KBM-7 (cell line): ENCODE results near the gene PFDN6.

Experiments used
- DNase-seq: peaks from one replicate; pipeline ENCODE4 v3.0.0-alpha.2; 2015
- in situ Hi-C: fragments of 300-500 bp; cut with MboI; formaldehyde crosslinking; loops from 2 replicates; pipeline ENCODE4 v1.14.3; 2020; ENCODE audit warnings: low sequenced_read_pairs, low pct_unique_long_range_greater_than_20kb, mixed read lengths

The PFDN6 gene

GRCh38 chr6:33313105-33313708, 23.8 kb downstream of the PFDN6 start:
- peak; percentile 77 for DNase-seq
- in situ Hi-C loops: no loop called here

GRCh38 chr6:33313709-33314514, 24.5 kb downstream of the PFDN6 start, which contains the start of gene TAPBP:
Gene TAPBP, minus strand, starts transcription at chr6:33314078. Its CDS starts 37 bp downstream, at chr6:33314041.
- peak; percentile 73 for DNase-seq
- in situ Hi-C loops: no loop called here

DNA sequence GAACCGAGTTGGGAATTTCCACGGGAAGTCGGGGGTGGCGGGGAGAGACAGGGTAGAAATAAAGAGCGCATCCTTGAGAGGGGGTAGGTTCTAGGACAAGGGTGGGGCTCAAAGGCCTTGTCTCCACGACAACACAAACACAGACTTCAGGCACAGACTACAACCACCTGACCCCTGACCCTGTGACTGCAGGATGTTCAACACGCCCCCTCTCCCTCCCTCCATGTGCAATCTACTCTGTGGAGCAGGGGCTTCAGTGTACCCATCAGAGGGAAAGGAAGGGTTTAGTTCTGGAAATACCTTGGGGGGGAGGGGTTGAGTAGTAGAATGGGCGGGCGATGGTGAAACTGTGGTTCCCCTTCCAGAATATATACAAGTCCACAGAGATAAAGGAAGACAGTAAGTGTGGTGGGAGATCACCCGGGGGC, 25.1 kb downstream of the PFDN6 start:
- DNase-seq: peak; percentile 67
- in situ Hi-C loops: no loop called here

DNA sequence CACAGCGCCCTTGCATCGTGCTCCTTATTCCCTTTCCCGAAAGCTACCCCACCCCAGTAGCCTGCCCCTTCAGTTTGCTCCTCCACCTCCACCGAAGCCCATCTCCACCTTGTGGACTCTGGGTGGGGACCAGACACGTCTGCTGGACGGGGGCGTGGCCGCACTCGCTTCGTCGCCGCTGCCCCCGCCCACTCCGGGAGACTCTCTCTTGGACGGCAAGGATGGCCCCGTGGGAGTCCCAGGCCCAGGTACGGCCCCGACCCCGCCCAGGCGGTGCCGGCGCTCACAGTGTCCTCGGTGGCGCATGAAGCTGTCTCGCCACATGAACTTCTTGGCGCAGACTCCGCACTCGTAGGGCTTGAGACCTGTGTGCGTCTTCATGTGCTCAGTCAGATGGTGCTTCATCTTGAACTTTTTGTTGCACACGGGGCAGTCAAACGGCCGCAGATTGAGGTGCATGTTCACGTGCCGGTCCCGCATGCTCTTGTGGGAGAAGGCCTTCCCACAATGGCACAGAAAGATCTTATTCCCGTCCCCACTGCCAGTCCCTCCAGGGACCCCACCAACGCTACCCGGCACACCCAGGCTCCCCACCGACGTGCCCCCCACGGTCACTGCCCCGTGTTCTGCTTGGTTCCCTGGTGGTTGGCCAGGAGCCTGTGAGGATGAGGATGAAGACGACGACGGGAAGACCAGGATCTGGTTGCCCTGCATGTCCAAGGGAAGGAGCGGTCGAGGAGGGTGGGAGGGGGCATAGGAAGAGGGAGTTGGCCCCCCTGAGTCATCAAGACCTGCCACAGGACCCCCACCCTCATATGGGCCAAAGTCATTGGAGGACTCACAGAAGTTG, 25.8 kb downstream of the PFDN6 start:
- in situ Hi-C loops: no loop called here
- DNase-seq: no peak

DNA sequence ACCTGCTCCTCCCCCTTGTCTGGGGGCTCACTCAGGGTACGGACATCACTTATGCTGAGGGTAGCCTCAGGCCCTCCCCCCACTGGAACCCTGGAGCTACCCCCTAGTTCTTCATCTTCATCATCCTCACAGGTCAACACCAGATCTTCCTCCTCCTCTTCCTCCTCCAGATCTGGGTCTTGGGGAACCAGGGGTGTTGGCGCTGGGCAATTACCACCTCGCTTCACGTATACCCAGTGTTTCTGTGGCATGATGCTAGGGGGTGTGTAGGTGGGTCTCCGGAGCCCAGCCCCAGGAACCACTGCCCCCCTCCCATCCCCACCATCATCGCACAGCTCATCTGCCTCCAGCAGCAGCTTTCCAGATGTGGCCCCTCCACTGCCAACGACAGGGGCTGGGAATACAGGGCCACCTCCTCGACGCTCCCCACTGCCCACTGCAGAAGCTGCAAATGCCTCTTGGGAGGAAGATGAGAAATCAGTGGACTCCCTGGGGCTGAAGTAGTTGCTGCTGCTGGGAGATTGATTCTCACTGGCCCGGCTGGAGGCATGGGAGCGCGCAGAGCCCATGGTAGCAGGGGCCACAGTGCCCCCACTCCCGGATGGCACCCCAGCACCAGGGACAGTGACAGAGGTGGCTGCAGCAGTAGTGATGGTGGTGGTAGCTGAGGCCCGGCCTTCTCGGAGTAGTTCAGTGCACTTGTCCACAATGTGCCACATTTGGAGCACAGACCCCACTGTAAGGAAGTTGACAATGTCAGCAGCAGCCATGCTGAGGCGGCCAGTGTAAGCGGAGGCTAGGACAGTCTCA, 26.6 kb downstream of the PFDN6 start:
- no peak for DNase-seq
- in situ Hi-C loops: no loop called here

DNA sequence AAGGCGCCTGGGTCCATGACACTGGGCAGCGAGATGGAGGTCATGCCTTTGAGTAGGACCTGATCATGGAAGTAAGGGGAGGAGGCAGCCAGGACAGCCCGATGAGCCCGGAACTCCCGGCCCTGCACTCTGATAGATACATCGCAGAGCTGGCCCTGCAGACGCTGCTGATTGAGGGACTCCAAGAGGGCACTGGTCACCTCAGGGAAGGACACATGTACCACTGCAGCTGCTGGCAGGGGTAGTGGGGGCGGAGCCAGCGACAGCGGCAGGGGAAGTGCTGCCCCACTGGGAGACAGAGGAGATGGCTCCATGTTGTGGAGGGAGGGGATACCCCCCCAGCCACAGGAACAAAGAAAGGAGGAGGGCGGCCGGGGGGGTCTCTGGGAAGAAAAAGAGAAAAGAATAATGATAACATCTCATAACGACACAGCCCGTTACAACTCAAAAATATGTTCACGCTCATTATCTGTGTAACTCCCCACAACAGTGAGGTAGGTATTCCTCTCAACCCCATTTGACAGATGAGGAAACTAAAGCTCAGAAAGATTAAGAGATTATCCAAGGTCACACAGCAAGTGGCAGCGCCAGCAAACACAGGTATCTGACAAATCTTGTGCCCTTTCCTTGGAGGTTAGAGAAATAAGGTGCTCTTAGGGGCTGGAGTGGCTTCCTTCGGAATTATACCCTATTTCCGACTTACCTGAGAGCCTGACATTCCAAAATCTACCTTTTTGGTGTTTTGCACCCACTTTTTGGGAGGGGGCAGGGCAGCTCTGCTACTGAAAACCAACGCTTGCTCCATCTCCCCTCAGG, 27.4 kb downstream of the PFDN6 start:
- in situ Hi-C loops: no loop called here
- DNase-seq: no peak

GRCh38 chr6:33317419-33317668, 27.9 kb downstream of the PFDN6 start:
- in situ Hi-C loops: no loop called here
- no peak for DNase-seq

GRCh38 chr6:33317669-33318425, 28.4 kb downstream of the PFDN6 start, which contains the start of gene ZBTB22:
Gene ZBTB22, minus strand, starts transcription at chr6:33317744. Its CDS starts 828 bp downstream, at chr6:33316916.
- in situ Hi-C loops: no loop called here
- peak; percentile 97 for DNase-seq

DNA sequence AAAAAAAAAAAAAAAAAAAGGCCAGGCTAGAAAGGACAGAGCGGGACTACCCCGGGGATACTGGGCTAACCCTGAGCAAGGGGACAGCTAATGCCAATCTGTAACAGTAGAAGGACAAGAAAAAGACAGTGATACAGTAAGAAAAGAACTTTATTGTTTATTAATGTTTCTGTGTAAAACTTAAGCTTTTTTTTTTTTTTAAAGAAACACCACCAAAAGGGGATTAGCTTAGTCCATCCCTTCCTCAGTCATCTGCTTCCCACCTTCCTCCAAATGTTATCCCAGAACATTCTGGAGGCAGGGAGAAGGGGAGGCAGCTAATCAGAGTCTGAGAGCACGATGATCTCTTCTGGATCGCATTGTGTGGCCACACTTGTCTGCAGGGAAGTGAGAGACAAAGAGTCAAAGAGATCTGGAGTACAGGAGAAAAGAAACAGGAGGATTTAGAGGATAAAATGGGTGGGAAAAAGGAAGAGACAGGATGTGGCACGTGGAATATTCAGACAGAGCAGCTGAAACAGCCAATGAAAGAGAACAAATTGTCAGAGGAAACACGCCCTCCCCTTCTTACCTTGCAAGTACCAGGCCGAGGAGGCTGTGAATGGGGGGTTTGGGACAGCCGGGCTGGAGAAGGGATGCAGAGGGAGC, 29.1 kb downstream of the PFDN6 start:
- in situ Hi-C loops: no loop called here

GRCh38 chr6:33319939-33320314, 30.5 kb downstream of the PFDN6 start:
- in situ Hi-C loops: no loop called here
- DNase-seq: no peak

More for the DNA sequence above, 29.1 kb downstream of the PFDN6 start:
- DNase-seq: no peak

DNA sequence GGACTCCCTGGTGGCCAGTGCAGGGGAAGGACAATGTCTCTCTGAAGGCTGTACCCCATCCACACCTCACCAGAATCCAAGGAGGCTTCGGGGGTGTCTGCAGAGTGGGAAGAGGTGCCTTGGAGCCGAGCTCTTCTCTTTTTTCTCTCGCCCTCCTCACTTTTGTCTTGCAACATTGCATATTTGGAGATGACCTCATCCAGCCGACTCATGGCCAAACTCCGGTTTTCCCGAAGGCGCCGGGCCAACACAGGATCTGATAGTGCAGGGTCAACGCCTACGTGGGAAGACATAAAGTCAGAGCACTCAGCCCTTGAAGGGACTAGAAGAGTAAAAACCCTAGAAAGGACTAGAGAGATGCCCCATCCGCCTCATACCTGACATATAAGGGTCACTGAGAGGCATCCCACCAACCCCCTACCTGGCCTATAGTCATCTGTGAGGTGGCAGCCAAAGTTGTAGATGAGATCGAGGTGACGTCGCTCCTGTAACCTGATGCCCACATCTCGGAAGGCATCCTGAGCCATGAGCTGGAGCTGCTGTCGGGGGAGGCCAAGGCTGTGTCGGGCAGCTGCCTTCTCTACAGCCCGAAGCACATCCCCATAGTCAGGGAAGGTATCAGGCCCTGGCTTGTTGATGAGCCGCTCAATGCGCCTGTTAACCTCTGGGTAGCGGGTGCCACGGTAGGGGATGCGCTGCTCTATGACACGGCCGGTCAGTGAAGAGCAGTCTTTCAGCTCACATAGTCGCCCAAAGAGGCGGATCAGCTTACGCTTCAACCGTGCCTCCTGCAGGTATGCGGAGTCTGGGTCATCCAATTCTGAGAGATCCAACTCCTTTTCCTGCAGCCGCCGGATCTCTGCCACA, 31.1 kb downstream of the PFDN6 start:
- in situ Hi-C loops: no loop called here
- DNase-seq: no peak

- DNase-seq: no peak
- in situ Hi-C loops: no loop called here
Measured at GRCh38 chr6:33321227-33321626, 31.8 kb downstream of the PFDN6 start.

- peak; percentile 27 for DNase-seq
- in situ Hi-C loops: no loop called here
Measured at GRCh38 chr6:33323623-33323948, 34.2 kb downstream of the PFDN6 start.

GRCh38 chr6:33324125-33324524, 34.7 kb downstream of the PFDN6 start:
- in situ Hi-C loops: no loop called here

GRCh38 chr6:33329058-33329457, 39.7 kb downstream of the PFDN6 start:
- in situ Hi-C loops: no loop called here

More at GRCh38 chr6:33324125-33324524, 34.7 kb downstream of the PFDN6 start:
- DNase-seq: peak; percentile 64

DNA sequence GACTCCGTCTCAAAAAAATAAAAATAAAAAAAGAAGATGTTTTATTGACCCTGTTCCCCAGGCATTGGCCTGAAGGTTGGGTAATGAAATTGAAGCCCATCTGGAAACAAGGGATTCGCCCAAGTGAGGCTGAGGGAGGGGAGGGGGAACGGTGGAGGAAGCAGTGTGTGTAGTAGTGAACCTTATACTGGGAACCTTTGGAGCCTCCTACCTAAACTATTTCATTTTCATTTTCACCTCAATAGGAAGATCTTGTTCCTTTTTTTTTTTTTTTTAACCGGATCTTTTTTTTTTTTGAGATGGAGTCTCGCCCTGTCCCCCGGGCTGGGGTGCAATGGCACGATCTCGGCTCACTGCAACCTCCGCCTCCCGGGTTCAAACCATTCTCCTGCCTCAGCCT, 41.3 kb downstream of the PFDN6 start:
- no peak for DNase-seq
- in situ Hi-C loops: no loop called here

More at GRCh38 chr6:33329058-33329457, 39.7 kb downstream of the PFDN6 start:
- DNase-seq: no peak
